ENCODE data around the gene MKRN3.

Gene MKRN3

DNA sequence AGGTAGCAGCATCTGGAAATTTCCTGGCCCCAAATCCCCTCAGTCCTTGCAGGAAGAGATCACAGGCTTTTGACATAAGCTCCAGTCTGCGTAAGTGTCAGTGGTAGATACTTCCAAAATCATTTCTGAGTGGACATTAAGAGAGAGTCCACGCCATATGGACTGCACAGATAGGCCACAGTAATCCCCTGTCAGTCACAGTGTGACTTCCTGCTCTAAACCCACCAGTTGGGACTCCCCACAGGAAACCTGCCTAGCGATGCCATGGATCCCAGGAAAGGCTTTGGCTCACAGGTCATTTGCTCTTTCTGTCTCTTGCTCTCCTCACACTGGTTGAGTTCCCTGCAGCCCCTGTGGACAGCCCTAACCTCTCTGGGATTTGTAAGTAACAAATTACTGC is 28.8 kb upstream of the MKRN3 start:
- H3K4me3 ChIP-seq (ENCODE audit: low read depth, low read length), result no peak overlapping the region
- in situ Hi-C loops (cut with HindIII; ENCODE audit: low sequenced_read_pairs), result no loop called here
- DNase-seq (ENCODE audit: low read depth, low spot score), result no peak
- TF ChIP-seq, protein P1, sequence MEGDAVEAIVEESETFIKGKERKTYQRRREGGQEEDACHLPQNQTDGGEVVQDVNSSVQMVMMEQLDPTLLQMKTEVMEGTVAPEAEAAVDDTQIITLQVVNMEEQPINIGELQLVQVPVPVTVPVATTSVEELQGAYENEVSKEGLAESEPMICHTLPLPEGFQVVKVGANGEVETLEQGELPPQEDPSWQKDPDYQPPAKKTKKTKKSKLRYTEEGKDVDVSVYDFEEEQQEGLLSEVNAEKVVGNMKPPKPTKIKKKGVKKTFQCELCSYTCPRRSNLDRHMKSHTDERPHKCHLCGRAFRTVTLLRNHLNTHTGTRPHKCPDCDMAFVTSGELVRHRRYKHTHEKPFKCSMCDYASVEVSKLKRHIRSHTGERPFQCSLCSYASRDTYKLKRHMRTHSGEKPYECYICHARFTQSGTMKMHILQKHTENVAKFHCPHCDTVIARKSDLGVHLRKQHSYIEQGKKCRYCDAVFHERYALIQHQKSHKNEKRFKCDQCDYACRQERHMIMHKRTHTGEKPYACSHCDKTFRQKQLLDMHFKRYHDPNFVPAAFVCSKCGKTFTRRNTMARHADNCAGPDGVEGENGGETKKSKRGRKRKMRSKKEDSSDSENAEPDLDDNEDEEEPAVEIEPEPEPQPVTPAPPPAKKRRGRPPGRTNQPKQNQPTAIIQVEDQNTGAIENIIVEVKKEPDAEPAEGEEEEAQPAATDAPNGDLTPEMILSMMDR (IDR thresholded peaks at IDR 0.05; ENCODE audit: low read depth, low read length), result no peak

DNA sequence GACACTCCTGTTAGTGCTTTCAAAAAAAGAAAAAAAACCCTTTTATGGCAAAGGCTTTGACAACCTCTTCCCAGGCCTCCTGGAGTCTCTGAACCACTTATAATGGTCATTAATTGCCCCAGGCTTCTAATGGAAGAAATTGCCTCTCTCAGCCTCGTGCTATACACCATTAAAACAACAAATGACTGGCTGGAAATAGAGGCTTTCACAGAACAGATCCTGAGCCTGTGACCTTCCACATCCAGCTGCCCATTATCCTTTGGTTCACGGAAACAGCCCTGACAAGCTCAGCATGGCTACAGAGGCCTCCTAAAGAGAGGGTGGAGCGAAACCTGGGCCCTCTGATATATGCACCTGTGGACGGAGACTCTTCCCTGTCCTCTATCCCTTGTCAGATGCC is 26.8 kb upstream of the MKRN3 start:
- DNase-seq (ENCODE audit: low read depth, low spot score), result no peak

DNA sequence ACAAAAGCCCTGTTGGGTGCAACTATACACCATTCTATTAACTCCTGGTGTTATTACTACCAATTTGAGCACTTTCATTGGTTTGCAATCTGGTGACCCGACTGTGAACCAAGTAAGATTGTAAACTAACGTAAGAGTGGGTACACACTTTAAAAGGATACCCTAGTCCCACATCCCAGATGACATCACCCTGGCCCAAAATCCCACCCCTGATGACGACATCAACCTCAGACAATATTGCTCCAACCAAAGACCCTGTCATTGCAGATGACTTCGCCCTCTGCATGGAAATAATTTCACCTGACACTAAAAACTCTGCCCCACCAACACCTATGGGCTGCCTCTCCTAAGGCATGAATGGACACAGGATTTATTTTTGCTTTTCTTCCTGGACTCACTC is 25.6 kb upstream of the MKRN3 start:
- no peak for DNase-seq (ENCODE audit: low read depth, low spot score)
- no peak overlapping the region for H3K4me3 ChIP-seq (ENCODE audit: low read depth, low read length)
- in situ Hi-C loops (cut with HindIII; ENCODE audit: low sequenced_read_pairs), result no loop called here
- TF ChIP-seq, protein P1 (IDR thresholded peaks at IDR 0.05; ENCODE audit: low read depth, low read length), result no peak

More for the DNA sequence above, 26.8 kb upstream of the MKRN3 start:
- no peak overlapping the region for H3K4me3 ChIP-seq (ENCODE audit: low read depth, low read length)
- in situ Hi-C loops (cut with HindIII; ENCODE audit: low sequenced_read_pairs), result no loop called here
- TF ChIP-seq, protein P1 (IDR thresholded peaks at IDR 0.05; ENCODE audit: low read depth, low read length), result no peak

- TF ChIP-seq, protein P1 (IDR thresholded peaks at IDR 0.05; ENCODE audit: low read depth, low read length), result no peak
- no peak overlapping the region for H3K4me3 ChIP-seq (ENCODE audit: low read depth, low read length)
- DNase-seq (ENCODE audit: low read depth, low spot score), result no peak
- in situ Hi-C loops (cut with HindIII; ENCODE audit: low sequenced_read_pairs), result no loop called here
Observed at GRCh38 chr15:23546158-23546557, 19.3 kb upstream of the MKRN3 start.

DNA sequence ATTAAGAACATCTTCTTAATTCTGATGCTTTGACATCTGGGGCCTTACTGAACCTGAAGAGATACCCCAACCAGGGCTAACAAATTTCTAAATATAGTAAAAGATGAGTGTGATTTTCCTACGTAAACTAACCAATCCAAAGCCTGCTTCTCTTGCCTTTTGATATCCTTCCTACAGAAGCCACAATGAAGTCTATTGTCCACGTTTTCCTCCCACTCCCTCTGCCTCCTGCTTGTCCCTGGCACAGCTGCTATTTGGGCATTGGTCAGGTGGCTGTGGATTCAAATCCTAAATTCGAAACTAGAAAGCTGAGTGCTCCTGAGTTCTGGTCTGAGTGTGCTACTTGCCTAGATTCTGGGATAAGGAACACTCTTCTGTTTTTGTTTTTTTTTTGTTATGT is 17.4 kb upstream of the MKRN3 start:
- no peak for DNase-seq (ENCODE audit: low read depth, low spot score)
- no peak overlapping the region for H3K4me3 ChIP-seq (ENCODE audit: low read depth, low read length)
- TF ChIP-seq, protein P1 (IDR thresholded peaks at IDR 0.05; ENCODE audit: low read depth, low read length), result no peak
- in situ Hi-C loops (cut with HindIII; ENCODE audit: low sequenced_read_pairs), result no loop called here

- TF ChIP-seq, protein P1 (IDR thresholded peaks at IDR 0.05; ENCODE audit: low read depth, low read length), result no peak
- no peak for DNase-seq (ENCODE audit: low read depth, low spot score)
- peak overlapping the region; percentile 21 for H3K4me3 ChIP-seq (ENCODE audit: low read depth, low read length)
- in situ Hi-C loops (cut with HindIII; ENCODE audit: low sequenced_read_pairs), result no loop called here
Observed at GRCh38 chr15:23561914-23562313, 3.6 kb upstream of the MKRN3 start.
